Stomach (tissue), 9 donors: ENCODE results near the gene GLIPR2. TPM values are rescaled to one million over a fixed set of nuclear protein-coding genes. Genes with fewer than 3 reads are reported as not detected.
"Not testable (repeated sequence)": the region's sequence is repeated elsewhere in the genome, so short reads cannot be mapped to it uniquely, and the experiment has no call there.

Experiments
- DNase-seq, 2 donors: peaks; one replicate each; pipeline versions ENCODE4 v3.0.0 to v3.0.0-alpha.2; 2013 to 2019
- H3K27ac ChIP-seq, 5 donors: fragments of 200-600 bp in 4 of 5; sonication (generic) in 4 of 5; one replicate each; pipeline ENCODE4 v1.5.1; 2013 to 2019; ENCODE audit warnings: mild to moderate bottlenecking in 1 of 5, moderate library complexity in 1 of 5
- H3K27me3 ChIP-seq, 3 donors: fragments of 200-600 bp; sonication (generic); one replicate each; pipeline ENCODE4 v1.5.1; 2017 to 2019; ENCODE audit warnings: mixed run types in 1 of 3
- H3K36me3 ChIP-seq, 4 donors: fragments of 200-600 bp; sonication (generic); 1 replicate in 3 of 4; 2 replicates in 1 of 4; pipeline ENCODE4 v1.5.1; 2016 to 2019
- H3K4me1 ChIP-seq, 4 donors: fragments of 200-600 bp; sonication (generic); one replicate each; pipeline ENCODE4 v1.5.1; 2016 to 2019
- H3K4me3 ChIP-seq, 4 donors: fragments of 200-600 bp; sonication (generic) in 3 of 4; one replicate each; pipeline ENCODE4 v1.5.1; 2016 to 2019; ENCODE audit warnings: mild to moderate bottlenecking in 1 of 4
- H3K9me3 ChIP-seq, 4 donors: fragments of 200-600 bp; sonication (generic); one replicate each; pipeline ENCODE4 v1.5.1; 2016 to 2019
- EP300 ChIP-seq: sonication (generic); formaldehyde crosslinking; IDR thresholded peaks from one replicate; pipeline ENCODE4 v1.6.1; 2017; ENCODE audit warnings: antibody characterized with exemption
- POLR2A ChIP-seq, 4 donors: fragments of 450-650 bp; IDR thresholded peaks; one replicate each; pipeline ENCODE4 v1.6.1; 2016; ENCODE audit warnings: antibody characterized with exemption in 4 of 4, control low read depth in 2 of 4, mild to moderate bottlenecking in 1 of 4, moderate library complexity in 1 of 4
- POLR2AphosphoS5 ChIP-seq, 3 donors: sonication (generic); formaldehyde crosslinking; IDR thresholded peaks; one replicate each; pipeline ENCODE4 v1.6.1; 2016; ENCODE audit warnings: antibody characterized with exemption in 3 of 3
- WGBS, 5 donors: extraction: QIAGEN DNeasy Blood & Tissue Kit in 3 of 5; methylation state at CpG; one replicate each; pipeline versions ENCODE4 v1.1.5 to v1.1.7; 2013 to 2018; 5-methylcytosine and 5-hydroxymethylcytosine counted together
- intact Hi-C: fragments of 100-400 bp; cut with DNase I; formaldehyde crosslinking; loops from one replicate; pipeline ENCODE4 v1.15.1; 2023; ENCODE audit warnings: low total_unique reads
- polyA plus RNA-seq, 3 donors: library from polyadenylated mRNA; stranded (reverse); fragments of 200-250 nt; gene quantifications; one replicate each; pipeline ENCODE4 v1.2.3, GENCODE V29; 2013
- total RNA-seq, 5 donors: library from RNA; depleted of rRNA; stranded (reverse); fragments of >200 nt; gene quantifications; one replicate each; pipeline versions ENCODE4 v1.1.0 to v1.2.3, GENCODE V29; 2014 to 2016
- TF ChIP-seq, protein P1 (sequence below), 7 experiments: fragments of 450-650 bp in 4 of 7; fragments of 200-600 bp in 3 of 7; sonication (generic) in 3 of 7; IDR thresholded peaks; one replicate each; pipeline ENCODE4 v1.5.1; 2016 to 2019; ENCODE audit warnings: antibody characterized with exemption in 7 of 7, control low read depth in 2 of 7, mild to moderate bottlenecking in 1 of 7
- donor health status: healthy with polysubstance abuse.
- donor health status: Bipolar disorder and iron deficiency.
- donor health status: healthy.

GLIPR2 gene
- total and polyA plus RNA-seq, 8 donors, result 3.5 to 40.6 (median 32.8) TPM

DNA sequence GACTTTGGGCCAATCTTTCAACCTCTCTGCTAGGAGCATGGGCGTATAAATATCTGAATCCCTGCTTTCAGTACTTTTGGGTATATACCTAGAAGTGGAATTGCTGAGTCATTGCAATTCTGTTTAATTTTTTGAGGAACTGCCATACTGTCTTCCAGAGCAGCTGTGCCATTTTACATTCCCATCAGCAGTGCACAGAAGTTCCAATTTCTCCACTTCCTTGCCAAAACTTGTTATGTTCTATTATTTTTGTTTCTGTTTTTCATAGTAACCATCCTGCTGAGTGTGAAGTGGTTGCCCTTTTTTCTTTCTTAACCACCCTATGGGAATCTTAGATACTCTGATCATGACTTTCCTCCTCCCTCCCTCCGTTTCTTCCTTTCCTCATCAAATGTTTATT lies 21.6 kb downstream of the GLIPR2 start:
- Histone ChIP-seq H3K4me1 (peaks cover 6 to 63% (median 24%) of the 10 kb centered on the region in 4 donors), H3K36me3 (peaks cover 0 to 15% (median 11%) of the 10 kb centered on the region in 4 donors), H3K27ac (peak overlapping the region in 4 of 5 donors; percentile 21 to 83 (median 50)), H3K27me3 (no peaks in the 10 kb centered on the region), H3K9me3 (peaks cover 0 to 6% (median 0%) of the 10 kb centered on the region in 4 donors), H3K4me3 (no peak overlapping the region)
- WGBS, 5 donors, result 58 to 91% (median 81%) methylated on average over 2 of the region's 2 CpGs
- intact Hi-C loops, result no loop called here
- TF ChIP-seq EP300, result no peak
- peak in 1 of 3 donors; percentile 10 for TF ChIP-seq POLR2AphosphoS5 (IDR thresholded peaks at IDR 0.05)
- DNase-seq, result peak in 1 of 2 donors; percentile 57

DNA sequence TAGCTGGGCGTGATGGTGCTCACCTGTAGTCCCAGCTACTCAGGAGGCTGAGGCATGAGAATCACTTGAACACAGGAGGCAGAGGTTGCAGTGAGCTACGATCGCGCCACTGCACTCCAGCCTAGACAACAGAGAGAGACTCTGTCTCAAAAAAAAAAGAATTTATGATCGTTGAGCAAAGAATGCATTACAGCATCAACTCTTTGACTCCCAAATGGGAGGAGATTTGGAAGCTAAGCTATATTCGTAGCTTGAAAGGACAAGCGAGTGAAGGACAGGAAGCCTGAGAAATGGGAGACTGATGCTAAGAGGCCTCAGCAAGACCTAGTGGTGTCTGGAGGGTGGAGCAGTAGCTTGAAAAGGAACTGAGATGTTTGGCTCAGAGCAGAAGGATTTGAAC lies 22.4 kb downstream of the GLIPR2 start:
- Histone ChIP-seq H3K36me3 (peaks cover 0 to 15% (median 11%) of the 10 kb centered on the region in 4 donors), H3K27ac (peak overlapping the region in 4 of 5 donors; percentile 21 to 83 (median 50)), H3K9me3 (peaks cover 0 to 6% (median 0%) of the 10 kb centered on the region in 4 donors), H3K4me1 (peaks cover 6 to 61% (median 28%) of the 10 kb centered on the region in 4 donors), H3K4me3 (no peak overlapping the region), H3K27me3 (no peaks in the 10 kb centered on the region)
- intact Hi-C loops, result no loop called here
- WGBS, 5 donors, result 82 to 90% (median 85%) methylated on average over 7 of the region's 7 CpGs
- DNase-seq, result peak in 1 of 2 donors; percentile 77
- no peak for TF ChIP-seq POLR2AphosphoS5 (IDR thresholded peaks at IDR 0.05)
- no peak for TF ChIP-seq POLR2A (IDR thresholded peaks at IDR 0.05)
- TF ChIP-seq EP300, result no peak
- TF ChIP-seq, protein P1, sequence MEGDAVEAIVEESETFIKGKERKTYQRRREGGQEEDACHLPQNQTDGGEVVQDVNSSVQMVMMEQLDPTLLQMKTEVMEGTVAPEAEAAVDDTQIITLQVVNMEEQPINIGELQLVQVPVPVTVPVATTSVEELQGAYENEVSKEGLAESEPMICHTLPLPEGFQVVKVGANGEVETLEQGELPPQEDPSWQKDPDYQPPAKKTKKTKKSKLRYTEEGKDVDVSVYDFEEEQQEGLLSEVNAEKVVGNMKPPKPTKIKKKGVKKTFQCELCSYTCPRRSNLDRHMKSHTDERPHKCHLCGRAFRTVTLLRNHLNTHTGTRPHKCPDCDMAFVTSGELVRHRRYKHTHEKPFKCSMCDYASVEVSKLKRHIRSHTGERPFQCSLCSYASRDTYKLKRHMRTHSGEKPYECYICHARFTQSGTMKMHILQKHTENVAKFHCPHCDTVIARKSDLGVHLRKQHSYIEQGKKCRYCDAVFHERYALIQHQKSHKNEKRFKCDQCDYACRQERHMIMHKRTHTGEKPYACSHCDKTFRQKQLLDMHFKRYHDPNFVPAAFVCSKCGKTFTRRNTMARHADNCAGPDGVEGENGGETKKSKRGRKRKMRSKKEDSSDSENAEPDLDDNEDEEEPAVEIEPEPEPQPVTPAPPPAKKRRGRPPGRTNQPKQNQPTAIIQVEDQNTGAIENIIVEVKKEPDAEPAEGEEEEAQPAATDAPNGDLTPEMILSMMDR (IDR thresholded peaks at IDR 0.05), result no peak

DNA sequence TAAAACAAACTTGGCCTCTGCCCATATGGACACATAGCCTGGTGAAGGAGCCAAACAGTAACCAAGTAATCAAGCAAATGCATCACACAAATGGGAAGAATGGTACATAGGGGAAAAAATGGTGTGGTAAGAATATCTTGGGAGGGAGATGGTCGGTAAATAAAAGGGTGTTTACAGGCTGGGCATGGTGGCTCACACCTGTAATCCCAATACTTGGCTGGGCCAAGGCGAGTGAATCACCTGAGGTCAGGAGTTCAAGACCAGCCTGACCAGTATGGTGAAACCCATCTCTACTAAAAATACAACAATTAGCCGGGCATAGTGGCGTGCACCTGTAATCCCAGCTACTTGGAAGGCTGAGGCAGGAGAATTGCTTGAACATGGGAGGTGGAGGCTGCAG lies 23.0 kb downstream of the GLIPR2 start:
- H3K27me3 ChIP-seq, H3K9me3 ChIP-seq, intact Hi-C loops, H3K4me3 ChIP-seq, DNase-seq: not testable (repeated sequence)
- peaks cover 3 to 58% (median 28%) of the 10 kb centered on the region in 4 donors for H3K4me1 ChIP-seq
- peak overlapping the region in 4 of 5 donors; percentile 21 to 83 (median 50) for H3K27ac ChIP-seq
- peaks cover 0 to 15% (median 11%) of the 10 kb centered on the region in 4 donors for H3K36me3 ChIP-seq
- WGBS, 5 donors, result 83 to 94% (median 89%) methylated on average over 4 of the region's 4 CpGs

DNA sequence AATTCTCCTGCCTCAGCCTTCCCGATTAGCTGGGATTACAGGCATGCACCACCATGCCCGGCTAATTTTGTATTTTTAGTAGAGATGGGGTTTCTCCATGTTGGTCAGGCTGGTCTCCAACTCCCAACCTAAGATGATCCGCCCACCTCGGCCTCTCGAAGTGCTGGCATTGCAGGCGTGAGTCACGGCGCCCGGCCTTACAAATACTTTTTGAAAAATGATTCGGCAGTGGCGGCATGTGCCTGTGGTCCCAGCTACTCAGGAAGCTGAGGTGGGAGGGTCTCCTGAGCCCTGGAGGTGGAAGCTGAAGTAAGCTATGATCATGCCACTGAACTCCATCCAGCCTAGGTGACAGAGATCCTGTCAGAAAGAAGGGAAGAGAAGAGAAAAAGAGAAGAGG lies 23.6 kb downstream of the GLIPR2 start:
- H3K4me3 ChIP-seq, H3K9me3 ChIP-seq, H3K27me3 ChIP-seq, DNase-seq: not testable (repeated sequence)
- Histone ChIP-seq H3K27ac (peak overlapping the region in 3 of 5 donors; percentile 1 to 83 (median 77)), H3K36me3 (peaks cover 0 to 15% (median 11%) of the 10 kb centered on the region in 4 donors), H3K4me1 (peaks cover 0 to 58% (median 26%) of the 10 kb centered on the region in 4 donors)
- intact Hi-C loops, result loop anchor here (5.0 kb wide), 1 partner anchor 58 kb away; no protein-coding TSS in a partner anchor
- 76 to 95% (median 89%) methylated on average over 11 of the region's 11 CpGs for WGBS, 5 donors

DNA sequence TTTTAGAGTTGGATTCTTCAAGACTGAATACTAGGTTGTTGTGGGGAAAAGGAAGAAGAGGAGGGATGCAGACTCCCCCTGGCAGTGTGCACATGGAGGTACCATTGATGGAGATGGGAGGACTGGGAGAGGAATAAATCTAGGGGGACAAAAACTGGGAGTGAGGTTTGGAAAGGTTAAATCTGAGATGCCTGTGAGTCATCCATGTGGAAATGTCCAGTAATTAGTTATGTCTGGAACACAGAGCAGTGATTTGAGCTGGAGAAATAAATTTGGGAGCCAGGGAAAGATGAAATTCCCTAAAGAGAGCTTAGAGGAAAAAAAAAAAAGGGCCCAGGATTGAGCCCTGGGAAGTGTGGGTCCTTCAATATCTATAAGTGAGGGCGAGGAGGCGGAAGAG lies 24.7 kb downstream of the GLIPR2 start:
- intact Hi-C loops, result loop anchor here (5.0 kb wide), 1 partner anchor 59 kb away; no protein-coding TSS in a partner anchor
- TF ChIP-seq EP300 (no peak), POLR2A (IDR thresholded peaks at IDR 0.05) (no peak), POLR2AphosphoS5 (IDR thresholded peaks at IDR 0.05) (no peak)
- TF ChIP-seq, protein P1 (IDR thresholded peaks at IDR 0.05), result no peak
- H3K4me1 ChIP-seq, result peaks cover 4 to 67% (median 28%) of the 10 kb centered on the region in 4 donors
- H3K9me3 ChIP-seq, result peaks cover 0 to 6% (median 0%) of the 10 kb centered on the region in 4 donors
- peaks cover 0 to 8% (median 6%) of the 10 kb centered on the region in 4 donors for H3K36me3 ChIP-seq
- peak overlapping the region in 4 of 5 donors; percentile 40 to 83 (median 60) for H3K27ac ChIP-seq
- no peak for DNase-seq
- 83 to 95% (median 91%) methylated on average over 2 of the region's 2 CpGs for WGBS, 5 donors
- peaks cover 0 to 3% (median 0%) of the 10 kb centered on the region in 3 donors for H3K27me3 ChIP-seq
- H3K4me3 ChIP-seq, result no peak overlapping the region

DNA sequence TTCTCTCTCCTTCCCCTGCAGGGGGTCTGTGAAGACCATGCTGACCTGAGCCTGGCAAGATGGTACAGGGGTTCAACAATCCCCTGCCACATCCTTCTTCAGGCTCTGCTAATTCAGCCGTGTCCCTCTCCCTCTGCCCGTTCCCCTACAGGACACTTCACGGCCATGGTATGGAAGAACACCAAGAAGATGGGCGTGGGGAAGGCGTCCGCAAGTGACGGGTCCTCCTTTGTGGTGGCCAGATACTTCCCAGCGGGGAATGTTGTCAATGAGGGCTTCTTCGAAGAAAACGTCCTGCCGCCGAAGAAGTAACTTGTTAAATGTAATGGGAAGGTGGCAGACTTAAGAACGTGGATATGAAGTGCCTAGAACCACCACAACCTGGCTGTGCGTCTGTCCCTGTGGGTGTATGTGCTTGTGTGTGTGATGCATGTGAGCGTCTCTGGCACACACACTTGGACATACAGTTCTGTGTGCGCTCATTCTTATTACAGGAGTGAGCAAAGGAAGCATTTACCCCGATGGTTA lies 25.7 kb downstream of the GLIPR2 start:
- Histone ChIP-seq H3K27me3 (peaks cover 0 to 6% (median 0%) of the 10 kb centered on the region in 3 donors), H3K4me1 (peaks cover 7 to 77% (median 35%) of the 10 kb centered on the region in 4 donors), H3K36me3 (no peaks in the 10 kb centered on the region), H3K27ac (peak overlapping the region in 4 of 5 donors; percentile 57 to 83 (median 76)), H3K9me3 (no peaks in the 10 kb centered on the region), H3K4me3 (no peak overlapping the region)
- intact Hi-C loops, result loop anchor here (5.0 kb wide), 1 partner anchor 60 kb away; no protein-coding TSS in a partner anchor
- TF ChIP-seq EP300, result no peak
- TF ChIP-seq, protein P1 (IDR thresholded peaks at IDR 0.05), result no peak
- TF ChIP-seq POLR2AphosphoS5 (IDR thresholded peaks at IDR 0.05), result no peak
- TF ChIP-seq POLR2A (IDR thresholded peaks at IDR 0.05), result no peak
- 86 to 92% (median 91%) methylated on average over 17 of the region's 17 CpGs for WGBS, 5 donors
- DNase-seq, result no peak
